MCF 10A (cell line): ENCODE data around the gene TRIM7. TPM values are rescaled to one million over a fixed set of nuclear protein-coding genes. Genes with fewer than 3 reads are reported as not detected.

Experiments
- BruUV-seq: library from RNA; stranded (reverse); fragments of 400-500 nt; replicated peaks from 2 replicates; lab custom pipeline; 2021; lab: Mats Ljungman, UMichigan
- CTCF ChIA-PET: fragments of 300-600 bp; sonication (Branson Sonifier 250); formaldehyde crosslinking; extraction: SDS; loops from one replicate; lab custom pipeline; 2021; ENCODE audit warnings: antibody characterized with exemption, inconsistent platforms; lab: Yijun Ruan, JAX
- POLR2A ChIA-PET: fragments of 300-600, 350-650 bp; sonication (Branson Sonifier 250); formaldehyde crosslinking; extraction: SDS; loops from one replicate; lab custom pipeline; 2020; ENCODE audit warnings: antibody characterized with exemption, inconsistent platforms; lab: Yijun Ruan, JAX
- DNase-seq: peaks from one replicate; pipeline ENCODE4 v3.0.0-alpha.2; 2018; ENCODE audit not compliant: unreplicated experiment
- H3K27ac Mint-ChIP-seq: one replicate; pipeline ENCODE4 v1.8.0; 2022; ENCODE audit warnings: mild to moderate bottlenecking, low read depth, mixed read lengths; ENCODE audit not compliant: unreplicated experiment
- H3K27me3 Mint-ChIP-seq: one replicate; pipeline ENCODE4 v1.8.0; 2022; ENCODE audit warnings: mixed read lengths; ENCODE audit not compliant: insufficient read depth, unreplicated experiment
- H3K36me3 Mint-ChIP-seq: one replicate; pipeline ENCODE4 v1.8.0; 2022; ENCODE audit warnings: mild to moderate bottlenecking, moderate library complexity, mixed read lengths; ENCODE audit not compliant: insufficient read depth, unreplicated experiment
- H3K4me1 Mint-ChIP-seq: one replicate; pipeline ENCODE4 v1.8.0; 2022; ENCODE audit warnings: mixed read lengths; ENCODE audit not compliant: insufficient read depth, unreplicated experiment
- H3K4me3 Mint-ChIP-seq: one replicate; pipeline ENCODE4 v1.8.0; 2022; ENCODE audit warnings: mild to moderate bottlenecking, moderate library complexity, mixed read lengths; ENCODE audit not compliant: unreplicated experiment
- H3K9me3 Mint-ChIP-seq: one replicate; pipeline ENCODE4 v1.8.0; 2022; ENCODE audit warnings: mixed read lengths; ENCODE audit not compliant: unreplicated experiment
- CTCF ChIP-seq: fragments of 200-600 bp; IDR thresholded peaks from one replicate; pipeline ENCODE4 v1.8.0; 2022; ENCODE audit warnings: antibody characterized with exemption, mild to moderate bottlenecking; ENCODE audit not compliant: unreplicated experiment
- intact Hi-C: fragments of 100-400 bp; cut with micrococcal nuclease; formaldehyde crosslinking; loops from 2 replicates; pipeline ENCODE4 v1.14.1; 2022
- total RNA-seq: library from RNA; stranded (reverse); gene quantifications from 2 replicates; pipeline ENCODE4 v1.2.3, GENCODE V29; 2022

TRIM7 gene
- total RNA-seq, 1 experiment from 2014 or later: 26.3 TPM

- BruUV-seq: TSS peak; percentile 23
- Mint-ChIP-seq H3K9me3 (no peaks in the 10 kb centered on the region), H3K27me3 (no peaks in the 10 kb centered on the region), H3K27ac (peak overlapping the region; percentile 88), H3K4me1 (peaks cover 14% of the 10 kb centered on the region), H3K36me3 (peaks cover 34% of the 10 kb centered on the region), H3K4me3 (peak overlapping the region; percentile 96)
- intact Hi-C loops: no loop called here
- POLR2A ChIA-PET: interaction anchor here (0.8 to 8.8 kb wide), 17 partner anchors 12 to 1322 kb away, joined by 3 to 432 read pairs (median 7); partner anchors contain the start of genes MGAT1, RACK1, TRIM41 and TRIM52
- no peak for TF ChIP-seq CTCF
- CTCF ChIA-PET: interaction anchor here (0.6 to 7.4 kb wide), 6 partner anchors 9 to 324 kb away, joined by 3 to 67 read pairs (median 3); partner anchors contain the start of gene TRIM7
- DNase-seq: peak; percentile 20
Measured at GRCh38 chr5:181192337-181193046, 12.5 kb downstream of the TRIM7 start.

DNA sequence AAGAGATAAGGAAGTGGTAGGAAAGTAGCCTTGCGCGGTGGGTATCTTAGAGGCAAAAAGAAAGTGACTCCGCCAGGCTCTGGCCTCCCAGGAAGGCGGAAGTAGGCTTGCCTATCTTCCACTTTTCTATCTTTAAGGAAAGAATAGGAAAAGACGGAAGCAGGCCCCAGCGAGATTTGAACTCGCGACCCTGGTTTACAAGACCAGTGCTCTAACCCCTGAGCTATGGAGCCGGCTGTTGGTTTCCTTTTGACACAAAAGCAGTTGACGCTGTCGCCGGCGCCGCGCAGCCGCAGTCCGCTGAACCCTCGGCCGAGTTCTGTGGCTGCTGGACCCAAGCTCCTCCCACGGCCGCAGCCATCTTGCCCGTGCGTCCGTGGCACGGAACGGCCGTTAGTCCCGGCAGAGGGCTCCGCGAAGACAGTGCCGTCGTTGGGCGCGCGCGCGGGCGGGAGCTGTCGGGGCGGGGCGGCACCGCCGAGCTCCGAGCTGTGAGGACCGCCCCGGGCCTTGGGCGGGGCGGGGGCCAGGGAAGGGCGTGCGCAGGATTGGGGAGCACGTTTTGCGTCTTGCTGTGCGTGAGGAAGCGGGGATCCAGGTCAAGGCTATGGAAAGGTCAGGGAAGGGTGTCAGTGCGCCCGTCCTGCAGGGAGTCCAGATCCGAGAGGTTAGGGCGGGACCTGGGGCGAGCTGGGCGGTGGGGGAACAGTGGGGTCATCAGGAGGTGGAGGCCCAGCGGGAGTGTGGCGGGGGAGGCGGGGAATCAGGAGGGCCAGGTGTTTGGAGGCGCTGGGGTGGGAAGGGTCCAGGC lies 13.3 kb downstream of the TRIM7 start:
- peak; percentile 97 for DNase-seq
- POLR2A ChIA-PET: interaction anchor here (0.5 to 8.8 kb wide), 21 partner anchors 12 to 1321 kb away, joined by 3 to 432 read pairs (median 4); partner anchors contain the start of genes MGAT1, RACK1, TRIM41 and TRIM52
- CTCF ChIA-PET: interaction anchor here (0.7 to 7.4 kb wide), 7 partner anchors 12 to 323 kb away, joined by 3 to 67 read pairs (median 3); partner anchors contain the start of gene TRIM7
- Mint-ChIP-seq H3K27me3 (no peaks in the 10 kb centered on the region), H3K36me3 (peaks cover 38% of the 10 kb centered on the region), H3K9me3 (no peaks in the 10 kb centered on the region), H3K27ac (peak overlapping the region; percentile 88), H3K4me1 (peaks cover 14% of the 10 kb centered on the region), H3K4me3 (peak overlapping the region; percentile 96)
- TF ChIP-seq CTCF: no peak
- intact Hi-C loops: loop anchor here (1.0 kb wide), 2 partner anchors 16 to 53 kb away; no protein-coding TSS in a partner anchor
- no TSS peak for BruUV-seq

- BruUV-seq: no TSS peak
- ChIA-PET CTCF (interaction anchor here (0.6 to 7.4 kb wide), 10 partner anchors 13 to 897 kb away, joined by 3 to 67 read pairs (median 3); partner anchors contain the start of gene TRIM7), POLR2A (interaction anchor here (0.7 to 8.8 kb wide), 21 partner anchors 13 to 389 kb away, joined by 3 to 432 read pairs (median 7); partner anchors contain the start of genes MGAT1, RACK1, TRIM41 and TRIM52)
- H3K4me3 Mint-ChIP-seq: peak overlapping the region; percentile 96
- H3K27me3 Mint-ChIP-seq: no peaks in the 10 kb centered on the region
- DNase-seq: no peak
- peaks cover 38% of the 10 kb centered on the region for H3K36me3 Mint-ChIP-seq
- H3K4me1 Mint-ChIP-seq: peaks cover 14% of the 10 kb centered on the region
- H3K9me3 Mint-ChIP-seq: no peaks in the 10 kb centered on the region
- H3K27ac Mint-ChIP-seq: peak overlapping the region; percentile 88
- peak; percentile 26 for TF ChIP-seq CTCF
- intact Hi-C loops: loop anchor here (1.0 kb wide), 2 partner anchors 16 to 53 kb away; no protein-coding TSS in a partner anchor
Measured at GRCh38 chr5:181190711-181191525, 14.1 kb downstream of the TRIM7 start.
